ENCODE data around the gene TCF3.

TCF3 gene

GRCh38 chr19:1620502-1620901 is 31.9 kb downstream of the TCF3 start:
- TF ChIP-seq MAX (IDR thresholded peaks at IDR 0.05) (no peak), NFIC (IDR thresholded peaks at IDR 0.05) (no peak), REST (IDR thresholded peaks at IDR 0.05; ENCODE audit: low read depth) (no peak), TCF12 (IDR thresholded peaks at IDR 0.05; ENCODE audit: low read depth) (no peak), CEBPB (IDR thresholded peaks at IDR 0.05) (no peak), USF1 (IDR thresholded peaks at IDR 0.05) (no peak), RAD21 (IDR thresholded peaks at IDR 0.05; ENCODE audit: low read depth) (no peak), CREB1 (IDR thresholded peaks at IDR 0.05; ENCODE audit: low read depth) (no peak), ZBTB7A (IDR thresholded peaks at IDR 0.05; ENCODE audit: low read depth) (no peak), YY1 (IDR thresholded peaks at IDR 0.05; ENCODE audit: low read depth) (no peak), EGR1 (IDR thresholded peaks at IDR 0.05) (no peak), TEAD4 (IDR thresholded peaks at IDR 0.05) (no peak), EP300 (IDR thresholded peaks at IDR 0.05; ENCODE audit: borderline replicate concordance) (no peak), FOXM1 (IDR thresholded peaks at IDR 0.05; ENCODE audit: borderline replicate concordance, low read depth) (no peak), TAF1 (IDR thresholded peaks at IDR 0.05; ENCODE audit: low read depth) (no peak)

- TF ChIP-seq ZBTB7A (IDR thresholded peaks at IDR 0.05; ENCODE audit: low read depth) (no peak), MAX (IDR thresholded peaks at IDR 0.05) (no peak), NFIC (IDR thresholded peaks at IDR 0.05) (no peak), TAF1 (IDR thresholded peaks at IDR 0.05; ENCODE audit: low read depth) (no peak), CREB1 (IDR thresholded peaks at IDR 0.05; ENCODE audit: low read depth) (no peak), TEAD4 (IDR thresholded peaks at IDR 0.05) (no peak), CEBPB (IDR thresholded peaks at IDR 0.05) (no peak), YY1 (IDR thresholded peaks at IDR 0.05; ENCODE audit: low read depth) (no peak), EP300 (IDR thresholded peaks at IDR 0.05; ENCODE audit: borderline replicate concordance) (no peak), FOXM1 (IDR thresholded peaks at IDR 0.05; ENCODE audit: borderline replicate concordance, low read depth) (no peak), REST (IDR thresholded peaks at IDR 0.05; ENCODE audit: low read depth) (no peak), USF1 (IDR thresholded peaks at IDR 0.05) (no peak), TCF12 (IDR thresholded peaks at IDR 0.05; ENCODE audit: low read depth) (no peak), RAD21 (IDR thresholded peaks at IDR 0.05; ENCODE audit: low read depth) (no peak), EGR1 (IDR thresholded peaks at IDR 0.05) (no peak)
Observed at GRCh38 chr19:1619703-1620102, 32.7 kb downstream of the TCF3 start.

GRCh38 chr19:1619094-1619439 is 33.3 kb downstream of the TCF3 start:
- TF ChIP-seq EGR1 (IDR thresholded peaks at IDR 0.05) (no peak), RAD21 (IDR thresholded peaks at IDR 0.05; ENCODE audit: low read depth) (no peak), ZBTB7A (IDR thresholded peaks at IDR 0.05; ENCODE audit: low read depth) (no peak), REST (IDR thresholded peaks at IDR 0.05; ENCODE audit: low read depth) (no peak), TAF1 (IDR thresholded peaks at IDR 0.05; ENCODE audit: low read depth) (no peak), TCF12 (IDR thresholded peaks at IDR 0.05; ENCODE audit: low read depth) (no peak), EP300 (IDR thresholded peaks at IDR 0.05; ENCODE audit: borderline replicate concordance) (no peak), CEBPB (IDR thresholded peaks at IDR 0.05) (no peak), NFIC (IDR thresholded peaks at IDR 0.05) (no peak), MAX (IDR thresholded peaks at IDR 0.05) (no peak), CREB1 (IDR thresholded peaks at IDR 0.05; ENCODE audit: low read depth) (no peak)

Measured in Ishikawa (cell line).